GM18870 (cell line): ENCODE data around the gene OR51M1.
"Not testable (repeated sequence)": the region's sequence is repeated elsewhere in the genome, so short reads cannot be mapped to it uniquely, and the experiment has no call there.

Experiments
- ATAC-seq: cut with Tn5 transposase; IDR thresholded peaks from one replicate; pipeline ENCODE4 v1.9.1; 2021; ENCODE audit warnings: moderate library complexity; ENCODE audit not compliant: unreplicated experiment

Gene OR51M1

GRCh38 chr11:5383576-5383975 lies at the start of gene OR51M1:
Gene OR51M1, plus strand, starts transcription at chr11:5383812. Its CDS starts 5,587 bp downstream, at chr11:5389399.
- ATAC-seq, result no peak

- no peak for ATAC-seq
Measured at GRCh38 chr11:5335170-5335569, 48.4 kb upstream of the OR51M1 start.

GRCh38 chr11:5336331-5336730 lies 47.3 kb upstream of the OR51M1 start:
- no peak for ATAC-seq

- ATAC-seq, result not testable (repeated sequence)
Measured at GRCh38 chr11:5337253-5337652, 46.4 kb upstream of the OR51M1 start.

GRCh38 chr11:5339771-5340322 lies 43.8 kb upstream of the OR51M1 start:
- ATAC-seq, result peak; percentile 78

- ATAC-seq, result no peak
Measured at GRCh38 chr11:5343474-5344335, 39.9 kb upstream of the OR51M1 start, which contains the start of gene OR51B5. Gene OR51B5, minus strand, starts transcription at chr11:5343524. Its CDS starts 0 bp downstream, at chr11:5343524.

- ATAC-seq, result no peak
Measured at GRCh38 chr11:5345831-5346230, 37.8 kb upstream of the OR51M1 start.

GRCh38 chr11:5348551-5349194 lies 34.9 kb upstream of the OR51M1 start:
- no peak for ATAC-seq

GRCh38 chr11:5349550-5349949 lies 34.1 kb upstream of the OR51M1 start:
- no peak for ATAC-seq

GRCh38 chr11:5351208-5351607 lies 32.4 kb upstream of the OR51M1 start, which contains the start of gene OR51B6:
Gene OR51B6, plus strand, starts transcription at chr11:5351508. Its CDS starts 0 bp downstream, at chr11:5351508.
- no peak for ATAC-seq

- ATAC-seq, result not testable (repeated sequence)
Measured at GRCh38 chr11:5356031-5356430, 27.6 kb upstream of the OR51M1 start.

- no peak for ATAC-seq
Measured at GRCh38 chr11:5362017-5362625, 21.5 kb upstream of the OR51M1 start.

GRCh38 chr11:5363679-5364078 lies 19.9 kb upstream of the OR51M1 start:
- no peak for ATAC-seq

- no peak for ATAC-seq
Measured at GRCh38 chr11:5364214-5364613, 19.4 kb upstream of the OR51M1 start.

- ATAC-seq, result not testable (repeated sequence)
Measured at GRCh38 chr11:5366365-5366764, 17.2 kb upstream of the OR51M1 start.

GRCh38 chr11:5366856-5367255 lies 16.8 kb upstream of the OR51M1 start:
- no peak for ATAC-seq

- ATAC-seq, result no peak
Measured at GRCh38 chr11:5367448-5368074, 16.1 kb upstream of the OR51M1 start.

GRCh38 chr11:5368502-5369043 lies 15.0 kb upstream of the OR51M1 start:
- peak; percentile 56 for ATAC-seq

- ATAC-seq, result peak; percentile 52
Measured at GRCh38 chr11:5369789-5370188, 13.8 kb upstream of the OR51M1 start.

- peak; percentile 86 for ATAC-seq
Measured at GRCh38 chr11:5380740-5381342, 2.8 kb upstream of the OR51M1 start.
